Neural cell (in vitro differentiated cells): ENCODE results near the gene SLX4. TPM values are rescaled to one million over a fixed set of nuclear protein-coding genes. Genes with fewer than 3 reads are reported as not detected.
A peak's percentile ranks its signal among the peaks of the same experiment; 100 is the strongest.

Experiments
- H2AFZ ChIP-seq: fragments of 200-600, 300-800 bp; sonication (generic), shearing (Covaris generic); 2 replicates; pipeline ENCODE4 v1.6.0; 2014; ENCODE audit warnings: low read depth, mild to moderate bottlenecking, antibody characterized with exemption, low read length, moderate library complexity
- H3F3A ChIP-seq: fragments of 200-600 bp; shearing (Covaris generic); 2 replicates; pipeline ENCODE4 v1.6.1; 2016; ENCODE audit warnings: mild to moderate bottlenecking, moderate library complexity, mixed read lengths, antibody characterized with exemption, low read length; ENCODE audit not compliant: insufficient read depth, poor library complexity, severe bottlenecking
- H3K27ac ChIP-seq: fragments of 200-600, 300-800 bp; sonication (generic), shearing (Covaris generic); 2 replicates; pipeline ENCODE4 v1.5.1; 2014; ENCODE audit warnings: mild to moderate bottlenecking, low read length, moderate library complexity
- H3K27me3 ChIP-seq: fragments of 300-800, 200-600 bp; sonication (generic), shearing (Covaris generic); 2 replicates; pipeline ENCODE4 v1.6.0; 2014; ENCODE audit warnings: mild to moderate bottlenecking, low read depth, low read length, moderate library complexity; ENCODE audit not compliant: insufficient read depth
- H3K36me3 ChIP-seq: fragments of 300-800, 200-600 bp; sonication (generic), shearing (Covaris generic); 2 replicates; pipeline ENCODE4 v1.5.1; 2014; ENCODE audit warnings: mild to moderate bottlenecking, antibody characterized with exemption, low read length, moderate library complexity; ENCODE audit not compliant: insufficient read depth
- H3K4me2 ChIP-seq: fragments of 300-800, 200-600 bp; sonication (generic), shearing (Covaris generic); 2 replicates; pipeline ENCODE4 v1.6.0; 2014; ENCODE audit warnings: mild to moderate bottlenecking, low read length
- H3K4me3 ChIP-seq: fragments of 300-800, 200-600 bp; sonication (generic), shearing (Covaris generic); 2 replicates; pipeline ENCODE4 v1.5.1; 2014; ENCODE audit warnings: mild to moderate bottlenecking, low read length, moderate library complexity
- H3K79me2 ChIP-seq: fragments of 200-600 bp; shearing (Covaris generic); replicated peaks from 2 replicates; pipeline ENCODE4 v1.6.0; 2014; ENCODE audit warnings: mild to moderate bottlenecking, low read length, moderate library complexity; ENCODE audit not compliant: insufficient read depth
- H3K9ac ChIP-seq: fragments of 300-800, 200-600 bp; sonication (generic), shearing (Covaris generic); 2 replicates; pipeline ENCODE4 v1.6.1; 2016; ENCODE audit warnings: mild to moderate bottlenecking, low read length, mixed read lengths
- H3K9me2 ChIP-seq: fragments of 200-600 bp; shearing (Covaris generic); 2 replicates; pipeline ENCODE4 v1.6.1; 2016; ENCODE audit warnings: mild to moderate bottlenecking, low read length, mixed read lengths; ENCODE audit not compliant: insufficient read depth
- H3K9me3 ChIP-seq: fragments of 200-600, 300-800 bp; sonication (generic), shearing (Covaris generic); 2 replicates; pipeline ENCODE4 v1.6.1; 2016; ENCODE audit warnings: mild to moderate bottlenecking, mixed run types, low read length, moderate library complexity, mixed read lengths
- H4K20me1 ChIP-seq: fragments of 200-600 bp; shearing (Covaris generic); 2 replicates; pipeline ENCODE4 v1.6.1; 2016; ENCODE audit warnings: mild to moderate bottlenecking, mixed run types; ENCODE audit not compliant: insufficient read depth
- EP300 ChIP-seq: fragments of 450-650 bp; conservative IDR thresholded peaks from 2 replicates; pipeline ENCODE4 v1.6.1; 2014; ENCODE audit warnings: antibody characterized with exemption, mild to moderate bottlenecking, moderate library complexity; ENCODE audit not compliant: poor library complexity, severe bottlenecking
- EZH2 ChIP-seq: fragments of 200-600, 300-800 bp; shearing (Covaris generic), sonication (generic); IDR thresholded peaks from 2 replicates; pipeline ENCODE4 v1.6.1; 2014; ENCODE audit warnings: antibody characterized with exemption, low read length, borderline replicate concordance, mild to moderate bottlenecking; ENCODE audit not compliant: insufficient read depth, poor library complexity, severe bottlenecking
- MXI1 ChIP-seq: fragments of 450-650 bp; conservative IDR thresholded peaks from 2 replicates; pipeline ENCODE4 v1.6.1; 2014; ENCODE audit warnings: antibody characterized with exemption, mild to moderate bottlenecking; ENCODE audit not compliant: poor library complexity, severe bottlenecking
- POLR2AphosphoS5 ChIP-seq: IDR thresholded peaks from 2 replicates; pipeline ENCODE4 v1.6.1; 2012
- RAD21 ChIP-seq: fragments of 450-650 bp; conservative IDR thresholded peaks from 2 replicates; pipeline ENCODE4 v1.6.1; 2014; ENCODE audit warnings: antibody characterized with exemption, mild to moderate bottlenecking, moderate library complexity
- SMC3 ChIP-seq: fragments of 450-650 bp; conservative IDR thresholded peaks from 2 replicates; pipeline ENCODE4 v1.6.1; 2014; ENCODE audit warnings: antibody characterized with exemption, mild to moderate bottlenecking, moderate library complexity; ENCODE audit not compliant: poor library complexity
- TAF1 ChIP-seq: IDR thresholded peaks from 2 replicates; pipeline ENCODE4 v1.6.1; 2012; ENCODE audit warnings: low read depth
- polyA minus RNA-seq: library from RNA; depleted of rRNA, polyadenylated mRNA; stranded (reverse); fragments of >200 nt; gene quantifications from 2 replicates; pipeline ENCODE4 v1.2.3, GENCODE V29; 2014
- polyA plus RNA-seq: library from polyadenylated mRNA; depleted of rRNA; stranded (reverse); fragments of >200 nt; gene quantifications from 2 replicates; pipeline ENCODE4 v1.2.3, GENCODE V29; 2014
- TF ChIP-seq, protein P1 (sequence below): fragments of 450-650 bp; IDR thresholded peaks from 2 replicates; pipeline ENCODE4 v1.5.1; 2014; ENCODE audit warnings: antibody characterized with exemption, mild to moderate bottlenecking, moderate library complexity; ENCODE audit not compliant: poor library complexity, severe bottlenecking
- TF ChIP-seq, protein P2 (sequence below): IDR thresholded peaks from 2 replicates; pipeline ENCODE4 v1.6.1; 2012; ENCODE audit warnings: borderline replicate concordance

SLX4 gene, protein sequence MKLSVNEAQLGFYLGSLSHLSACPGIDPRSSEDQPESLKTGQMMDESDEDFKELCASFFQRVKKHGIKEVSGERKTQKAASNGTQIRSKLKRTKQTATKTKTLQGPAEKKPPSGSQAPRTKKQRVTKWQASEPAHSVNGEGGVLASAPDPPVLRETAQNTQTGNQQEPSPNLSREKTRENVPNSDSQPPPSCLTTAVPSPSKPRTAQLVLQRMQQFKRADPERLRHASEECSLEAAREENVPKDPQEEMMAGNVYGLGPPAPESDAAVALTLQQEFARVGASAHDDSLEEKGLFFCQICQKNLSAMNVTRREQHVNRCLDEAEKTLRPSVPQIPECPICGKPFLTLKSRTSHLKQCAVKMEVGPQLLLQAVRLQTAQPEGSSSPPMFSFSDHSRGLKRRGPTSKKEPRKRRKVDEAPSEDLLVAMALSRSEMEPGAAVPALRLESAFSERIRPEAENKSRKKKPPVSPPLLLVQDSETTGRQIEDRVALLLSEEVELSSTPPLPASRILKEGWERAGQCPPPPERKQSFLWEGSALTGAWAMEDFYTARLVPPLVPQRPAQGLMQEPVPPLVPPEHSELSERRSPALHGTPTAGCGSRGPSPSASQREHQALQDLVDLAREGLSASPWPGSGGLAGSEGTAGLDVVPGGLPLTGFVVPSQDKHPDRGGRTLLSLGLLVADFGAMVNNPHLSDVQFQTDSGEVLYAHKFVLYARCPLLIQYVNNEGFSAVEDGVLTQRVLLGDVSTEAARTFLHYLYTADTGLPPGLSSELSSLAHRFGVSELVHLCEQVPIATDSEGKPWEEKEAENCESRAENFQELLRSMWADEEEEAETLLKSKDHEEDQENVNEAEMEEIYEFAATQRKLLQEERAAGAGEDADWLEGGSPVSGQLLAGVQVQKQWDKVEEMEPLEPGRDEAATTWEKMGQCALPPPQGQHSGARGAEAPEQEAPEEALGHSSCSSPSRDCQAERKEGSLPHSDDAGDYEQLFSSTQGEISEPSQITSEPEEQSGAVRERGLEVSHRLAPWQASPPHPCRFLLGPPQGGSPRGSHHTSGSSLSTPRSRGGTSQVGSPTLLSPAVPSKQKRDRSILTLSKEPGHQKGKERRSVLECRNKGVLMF (N-terminal part only)
- polyA plus RNA-seq (2.9 and 4.8 TPM in 2 replicates), polyA minus RNA-seq (13.3 and 13.9 TPM in 2 replicates)

DNA sequence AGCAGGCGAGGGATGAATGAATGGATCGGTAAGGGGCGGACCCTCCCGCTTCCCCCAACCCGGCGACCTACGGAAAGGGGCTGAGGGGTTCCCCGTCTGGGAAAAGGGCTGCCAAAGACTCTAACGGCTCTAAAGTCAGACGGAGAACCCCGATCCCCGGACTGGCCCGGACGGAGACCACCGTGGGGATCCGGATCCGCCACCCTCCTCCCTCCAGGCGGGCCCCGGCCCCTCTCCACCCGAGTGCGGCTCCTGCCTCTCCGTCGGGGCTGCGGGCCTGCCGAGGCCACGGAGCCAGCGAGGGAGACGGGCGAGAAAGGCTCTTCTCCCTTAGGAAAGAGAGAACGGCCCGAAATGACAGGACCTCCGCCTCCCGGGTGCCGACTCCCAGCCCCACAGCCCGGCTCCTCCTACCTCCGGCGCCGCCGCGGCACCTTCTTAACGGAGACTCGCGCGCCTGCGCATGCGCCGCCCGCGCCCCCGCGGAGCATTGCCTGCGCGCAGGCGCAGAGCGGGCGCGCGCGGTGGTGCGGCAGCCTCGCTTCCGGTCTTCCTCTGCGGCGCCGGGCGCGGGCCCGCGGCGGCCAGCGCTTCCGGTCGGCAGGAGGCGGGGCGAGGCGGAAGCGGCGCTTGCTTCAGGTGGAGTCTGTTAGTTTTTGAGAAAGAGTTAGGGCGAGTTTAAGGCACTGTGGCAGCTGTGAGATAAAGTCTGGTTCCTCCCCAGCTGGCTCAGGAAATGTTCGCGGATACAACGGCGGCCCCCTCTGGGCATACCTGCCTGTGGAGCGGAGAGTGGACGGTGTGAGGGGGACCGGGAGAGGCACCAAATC lies at the start of gene SLX4:
Gene SLX4 (minus strand): TSS at position 461 of the 830 bp plus-strand sequence. CDS start 2,642 bp downstream, outside the sequence.
- H3K4me2 ChIP-seq: peak within 1 kb of the TSS; percentile 95
- H2AFZ ChIP-seq: peak within 1 kb of the TSS; percentile 70
- H4K20me1 ChIP-seq: no peaks in the 10 kb centered on the region
- peaks cover 5% of the 10 kb centered on the region for H3K36me3 ChIP-seq
- no peaks in the 10 kb centered on the region for H3K27me3 ChIP-seq
- H3K79me2 ChIP-seq: peaks cover 28% of the 10 kb centered on the region
- peak within 1 kb of the TSS; percentile 87 for H3K27ac ChIP-seq
- TF ChIP-seq RAD21 (no peak), EZH2 (no peak), EP300 (peak; percentile 31), MXI1 (peak; percentile 71), POLR2AphosphoS5 (peak; percentile 89), TAF1 (no peak), SMC3 (peak; percentile 6)
- TF ChIP-seq, protein P1, sequence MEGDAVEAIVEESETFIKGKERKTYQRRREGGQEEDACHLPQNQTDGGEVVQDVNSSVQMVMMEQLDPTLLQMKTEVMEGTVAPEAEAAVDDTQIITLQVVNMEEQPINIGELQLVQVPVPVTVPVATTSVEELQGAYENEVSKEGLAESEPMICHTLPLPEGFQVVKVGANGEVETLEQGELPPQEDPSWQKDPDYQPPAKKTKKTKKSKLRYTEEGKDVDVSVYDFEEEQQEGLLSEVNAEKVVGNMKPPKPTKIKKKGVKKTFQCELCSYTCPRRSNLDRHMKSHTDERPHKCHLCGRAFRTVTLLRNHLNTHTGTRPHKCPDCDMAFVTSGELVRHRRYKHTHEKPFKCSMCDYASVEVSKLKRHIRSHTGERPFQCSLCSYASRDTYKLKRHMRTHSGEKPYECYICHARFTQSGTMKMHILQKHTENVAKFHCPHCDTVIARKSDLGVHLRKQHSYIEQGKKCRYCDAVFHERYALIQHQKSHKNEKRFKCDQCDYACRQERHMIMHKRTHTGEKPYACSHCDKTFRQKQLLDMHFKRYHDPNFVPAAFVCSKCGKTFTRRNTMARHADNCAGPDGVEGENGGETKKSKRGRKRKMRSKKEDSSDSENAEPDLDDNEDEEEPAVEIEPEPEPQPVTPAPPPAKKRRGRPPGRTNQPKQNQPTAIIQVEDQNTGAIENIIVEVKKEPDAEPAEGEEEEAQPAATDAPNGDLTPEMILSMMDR: peak; percentile 28
- TF ChIP-seq, protein P2, sequence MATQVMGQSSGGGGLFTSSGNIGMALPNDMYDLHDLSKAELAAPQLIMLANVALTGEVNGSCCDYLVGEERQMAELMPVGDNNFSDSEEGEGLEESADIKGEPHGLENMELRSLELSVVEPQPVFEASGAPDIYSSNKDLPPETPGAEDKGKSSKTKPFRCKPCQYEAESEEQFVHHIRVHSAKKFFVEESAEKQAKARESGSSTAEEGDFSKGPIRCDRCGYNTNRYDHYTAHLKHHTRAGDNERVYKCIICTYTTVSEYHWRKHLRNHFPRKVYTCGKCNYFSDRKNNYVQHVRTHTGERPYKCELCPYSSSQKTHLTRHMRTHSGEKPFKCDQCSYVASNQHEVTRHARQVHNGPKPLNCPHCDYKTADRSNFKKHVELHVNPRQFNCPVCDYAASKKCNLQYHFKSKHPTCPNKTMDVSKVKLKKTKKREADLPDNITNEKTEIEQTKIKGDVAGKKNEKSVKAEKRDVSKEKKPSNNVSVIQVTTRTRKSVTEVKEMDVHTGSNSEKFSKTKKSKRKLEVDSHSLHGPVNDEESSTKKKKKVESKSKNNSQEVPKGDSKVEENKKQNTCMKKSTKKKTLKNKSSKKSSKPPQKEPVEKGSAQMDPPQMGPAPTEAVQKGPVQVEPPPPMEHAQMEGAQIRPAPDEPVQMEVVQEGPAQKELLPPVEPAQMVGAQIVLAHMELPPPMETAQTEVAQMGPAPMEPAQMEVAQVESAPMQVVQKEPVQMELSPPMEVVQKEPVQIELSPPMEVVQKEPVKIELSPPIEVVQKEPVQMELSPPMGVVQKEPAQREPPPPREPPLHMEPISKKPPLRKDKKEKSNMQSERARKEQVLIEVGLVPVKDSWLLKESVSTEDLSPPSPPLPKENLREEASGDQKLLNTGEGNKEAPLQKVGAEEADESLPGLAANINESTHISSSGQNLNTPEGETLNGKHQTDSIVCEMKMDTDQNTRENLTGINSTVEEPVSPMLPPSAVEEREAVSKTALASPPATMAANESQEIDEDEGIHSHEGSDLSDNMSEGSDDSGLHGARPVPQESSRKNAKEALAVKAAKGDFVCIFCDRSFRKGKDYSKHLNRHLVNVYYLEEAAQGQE: peak; percentile 63
- H3K9ac ChIP-seq: peak within 1 kb of the TSS; percentile 93
- H3K9me3 ChIP-seq: no peaks in the 10 kb centered on the region
- peak within 1 kb of the TSS; percentile 97 for H3K4me3 ChIP-seq
- no peaks in the 10 kb centered on the region for H3F3A ChIP-seq
- no peaks in the 10 kb centered on the region for H3K9me2 ChIP-seq
